ENCODE measurements around the gene ARRB1.
"Not testable (repeated sequence)": the region's sequence is repeated elsewhere in the genome, so short reads cannot be mapped to it uniquely, and the experiment has no call there.

Gene ARRB1

GRCh38 chr11:75325713-75326438 lies 25.6 kb downstream of the ARRB1 start:
- DNase-seq, result peak in 51 of 58 donors; percentile 23 to 87 (median 64)

- DNase-seq, result no peak
Measured at GRCh38 chr11:75324740-75325139, 26.7 kb downstream of the ARRB1 start.

GRCh38 chr11:75324189-75324588 lies 27.3 kb downstream of the ARRB1 start:
- no peak for DNase-seq

GRCh38 chr11:75323609-75324008 lies 27.9 kb downstream of the ARRB1 start:
- DNase-seq, result no peak

GRCh38 chr11:75320643-75321042 lies 30.8 kb downstream of the ARRB1 start:
- DNase-seq, result no peak

- DNase-seq, result peak in 8 of 58 donors; percentile 21 to 45 (median 31)
Measured at GRCh38 chr11:75320046-75320618, 31.3 kb downstream of the ARRB1 start.

GRCh38 chr11:75319035-75319877 lies 32.2 kb downstream of the ARRB1 start:
- no peak for DNase-seq

- DNase-seq, result no peak
Measured at GRCh38 chr11:75317446-75318122, 33.9 kb downstream of the ARRB1 start.

- DNase-seq, result no peak
Measured at GRCh38 chr11:75315439-75315805, 36.0 kb downstream of the ARRB1 start.

GRCh38 chr11:75314771-75315438 lies 36.6 kb downstream of the ARRB1 start:
- no peak for DNase-seq

- DNase-seq, result peak in 25 of 58 donors; percentile 12 to 72 (median 33)
Measured at GRCh38 chr11:75313513-75314272, 37.8 kb downstream of the ARRB1 start.

- DNase-seq, result no peak
Measured at GRCh38 chr11:75312346-75312745, 39.1 kb downstream of the ARRB1 start.

- DNase-seq, result peak in 41 of 58 donors; percentile 14 to 86 (median 60)
Measured at GRCh38 chr11:75311858-75312288, 39.6 kb downstream of the ARRB1 start.

- no peak for DNase-seq
Measured at GRCh38 chr11:75308986-75309385, 42.5 kb downstream of the ARRB1 start.

GRCh38 chr11:75308116-75308515 lies 43.3 kb downstream of the ARRB1 start:
- DNase-seq, result no peak

- DNase-seq, result no peak
Measured at GRCh38 chr11:75307058-75307457, 44.4 kb downstream of the ARRB1 start.

GRCh38 chr11:75306529-75306928 lies 44.9 kb downstream of the ARRB1 start:
- no peak for DNase-seq

- DNase-seq, result peak in 13 of 58 donors; percentile 11 to 54 (median 26)
Measured at GRCh38 chr11:75305993-75306392, 45.5 kb downstream of the ARRB1 start.

GRCh38 chr11:75305452-75305851 lies 46.0 kb downstream of the ARRB1 start:
- no peak for DNase-seq

- DNase-seq, result not testable (repeated sequence)
Measured at GRCh38 chr11:75304941-75305340, 46.5 kb downstream of the ARRB1 start.

Data from anterior cingulate cortex (tissue), 58 donors.